RKO (cell line): ENCODE data around the gene ZC3HAV1.
"Not testable (repeated sequence)": the region's sequence is repeated elsewhere in the genome, so short reads cannot be mapped to it uniquely, and the experiment has no call there.

ENCODE experiments used
- DNase-seq: peaks from one replicate; pipeline ENCODE4 v3.0.0-alpha.2; 2016; ENCODE audit warnings: low spot score

Gene ZC3HAV1

DNA sequence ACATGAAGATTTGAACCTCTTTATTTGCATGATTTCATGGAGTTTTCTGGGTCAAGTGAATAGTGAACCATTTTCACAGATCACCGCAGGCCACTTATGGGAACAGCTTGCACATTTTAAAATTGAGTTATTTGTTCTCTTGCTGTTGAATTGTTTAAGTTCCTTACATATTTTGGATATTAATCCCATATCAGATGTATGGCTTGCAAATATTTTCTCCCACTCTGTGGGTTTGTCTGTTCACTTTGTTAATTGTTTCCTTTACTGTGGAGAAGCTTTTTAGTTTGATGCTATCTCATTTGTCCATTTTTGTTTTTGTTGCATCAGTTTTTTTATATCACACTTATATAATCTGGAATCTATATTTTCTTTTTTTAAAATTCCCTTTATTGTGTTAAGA, 59.6 kb downstream of the ZC3HAV1 start:
- no peak for DNase-seq

DNA sequence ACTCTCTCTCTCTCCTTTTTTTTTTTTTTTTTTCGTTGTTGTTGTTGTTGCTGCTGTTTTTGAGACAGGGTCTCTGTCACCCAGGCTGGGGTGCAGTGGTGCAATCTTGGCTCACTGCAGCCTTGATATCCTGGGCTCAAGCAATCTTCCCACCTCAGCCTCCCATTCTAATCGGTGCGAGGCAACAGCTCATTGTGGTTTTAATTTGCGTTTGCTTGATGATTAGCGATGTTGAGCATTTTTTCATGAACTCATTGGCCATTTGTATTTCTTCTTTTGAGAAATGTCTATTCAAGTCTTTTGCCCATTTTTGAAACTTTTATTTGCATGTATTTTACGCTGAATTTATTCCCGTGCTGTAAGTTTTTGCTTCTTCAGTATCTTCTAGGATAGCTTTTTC, 60.4 kb downstream of the ZC3HAV1 start:
- DNase-seq, result no peak

DNA sequence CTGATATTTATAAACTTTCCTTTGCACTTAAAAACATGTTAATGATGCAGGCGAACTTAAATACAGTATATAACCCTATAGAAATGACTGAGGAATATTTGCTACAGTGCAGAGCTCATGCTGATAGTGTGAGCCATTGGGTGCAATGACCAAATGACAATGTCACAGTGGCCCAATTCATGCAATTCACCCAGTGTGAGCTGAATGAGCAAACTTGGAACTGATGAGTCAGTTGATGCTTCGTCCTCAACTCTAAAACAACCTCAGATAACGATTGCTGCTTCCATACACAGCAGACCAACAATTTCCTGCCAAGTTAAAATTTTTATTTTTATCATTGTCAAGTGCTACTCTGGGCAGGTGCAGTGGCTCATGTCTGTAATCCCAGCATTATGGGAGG, 61.5 kb downstream of the ZC3HAV1 start:
- peak; percentile 41 for DNase-seq

DNA sequence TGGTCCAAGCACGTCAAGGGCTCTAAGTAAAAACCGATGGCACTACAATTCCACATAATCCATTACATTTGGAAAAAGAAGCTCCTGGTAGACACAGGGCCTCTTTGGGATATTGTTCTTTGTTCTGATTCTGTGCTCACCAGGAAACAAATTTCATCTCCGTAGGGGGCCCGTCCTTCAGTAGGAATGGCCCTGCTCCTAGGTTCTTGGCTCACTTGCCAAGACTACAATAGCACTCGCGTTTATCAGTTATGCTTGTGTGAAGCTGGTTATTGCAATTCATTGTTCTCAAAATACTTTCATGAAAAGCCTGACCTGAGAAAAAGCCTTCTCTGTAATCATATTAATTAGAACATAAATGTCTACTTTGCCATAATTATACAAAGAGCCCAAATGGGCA, 63.4 kb downstream of the ZC3HAV1 start:
- DNase-seq, result no peak

DNA sequence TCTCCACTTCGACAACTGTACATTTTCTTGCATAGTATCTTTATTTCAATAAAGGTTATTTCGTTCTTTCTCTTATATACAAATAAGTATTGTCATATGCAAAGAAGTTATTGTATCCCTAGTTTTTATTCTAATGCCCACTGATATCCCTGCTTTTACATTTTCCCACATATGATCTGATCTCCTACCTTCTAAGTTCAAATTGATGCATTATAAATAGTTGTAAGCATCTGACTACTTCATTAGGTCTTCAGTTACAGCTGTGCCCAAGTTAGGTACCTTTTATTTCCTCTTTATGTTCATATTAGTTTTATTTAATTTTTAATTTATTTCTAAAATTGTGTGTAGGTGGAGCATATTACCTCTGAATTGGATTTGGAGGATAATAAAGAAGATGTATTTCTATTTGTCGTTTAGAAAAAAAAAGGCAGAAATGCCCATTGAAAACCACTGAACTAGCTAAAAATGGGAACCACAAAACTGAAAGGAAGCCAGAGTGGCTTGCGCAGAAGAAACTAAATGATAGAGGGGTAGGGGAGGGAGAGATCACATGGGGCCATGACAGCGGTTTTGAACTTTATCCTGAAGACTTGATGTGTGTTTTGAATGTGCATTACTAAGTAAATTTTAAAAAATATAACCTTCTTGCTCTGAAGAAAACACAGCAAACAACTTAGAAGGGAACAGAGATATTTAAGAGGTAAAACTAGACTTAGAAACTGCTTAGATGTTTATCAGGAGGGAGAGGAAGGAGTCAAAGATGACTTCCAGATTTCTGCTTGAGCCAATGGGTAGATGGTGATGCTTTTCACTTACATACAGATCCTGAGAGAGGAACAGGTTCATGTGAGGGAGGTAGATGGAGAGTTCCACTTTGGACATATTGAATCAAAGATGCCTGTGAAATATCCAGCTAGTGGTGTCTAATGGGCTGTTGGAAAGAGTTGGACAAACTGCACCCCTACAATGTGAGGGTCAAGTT, 64.4 kb downstream of the ZC3HAV1 start:
- no peak for DNase-seq

DNA sequence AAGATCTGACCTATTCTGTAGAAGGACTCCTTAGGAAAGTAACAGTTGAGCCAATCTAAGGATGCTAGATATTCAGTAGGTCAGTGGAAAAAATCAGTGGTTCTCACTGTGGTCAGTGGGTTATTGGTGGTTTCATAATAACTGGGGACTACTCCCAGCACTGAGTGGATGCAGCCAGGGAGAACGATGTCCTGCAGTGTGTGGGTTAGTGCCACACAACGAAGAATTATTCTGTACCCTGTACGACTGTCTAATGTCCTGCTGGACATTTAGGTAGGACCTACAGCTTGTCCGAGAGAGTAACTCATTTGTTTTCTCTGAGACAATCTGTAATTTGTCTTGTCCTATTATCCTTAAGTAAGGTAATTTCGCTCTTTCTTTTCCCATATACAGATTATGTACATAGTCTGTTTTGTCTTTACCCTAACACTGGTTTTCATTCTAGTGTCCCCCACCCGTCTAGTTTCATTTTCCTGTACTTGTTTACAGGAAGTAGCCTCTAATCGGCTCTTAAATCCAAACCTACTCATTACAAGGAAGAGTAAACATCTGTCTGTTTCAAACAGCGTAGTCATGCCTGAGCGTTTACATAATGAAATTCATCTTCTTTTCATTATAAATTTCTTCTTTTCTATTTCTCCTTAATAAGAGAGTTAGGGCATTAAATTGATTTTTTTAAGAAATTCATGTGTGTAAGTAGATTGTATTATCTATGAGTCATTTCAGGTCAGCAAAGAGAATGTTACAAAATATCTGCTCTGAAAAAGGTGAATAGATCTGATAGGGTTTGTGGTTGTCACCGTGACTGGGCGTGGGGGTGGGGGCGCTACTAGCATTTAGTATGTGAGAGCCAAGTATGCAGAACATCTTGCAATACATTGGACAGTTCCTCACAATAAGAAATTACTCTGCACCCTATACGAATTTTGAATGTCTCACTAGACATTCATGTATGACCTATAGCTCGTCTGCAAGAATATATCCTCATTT, 65.4 kb downstream of the ZC3HAV1 start:
- DNase-seq, result no peak

DNA sequence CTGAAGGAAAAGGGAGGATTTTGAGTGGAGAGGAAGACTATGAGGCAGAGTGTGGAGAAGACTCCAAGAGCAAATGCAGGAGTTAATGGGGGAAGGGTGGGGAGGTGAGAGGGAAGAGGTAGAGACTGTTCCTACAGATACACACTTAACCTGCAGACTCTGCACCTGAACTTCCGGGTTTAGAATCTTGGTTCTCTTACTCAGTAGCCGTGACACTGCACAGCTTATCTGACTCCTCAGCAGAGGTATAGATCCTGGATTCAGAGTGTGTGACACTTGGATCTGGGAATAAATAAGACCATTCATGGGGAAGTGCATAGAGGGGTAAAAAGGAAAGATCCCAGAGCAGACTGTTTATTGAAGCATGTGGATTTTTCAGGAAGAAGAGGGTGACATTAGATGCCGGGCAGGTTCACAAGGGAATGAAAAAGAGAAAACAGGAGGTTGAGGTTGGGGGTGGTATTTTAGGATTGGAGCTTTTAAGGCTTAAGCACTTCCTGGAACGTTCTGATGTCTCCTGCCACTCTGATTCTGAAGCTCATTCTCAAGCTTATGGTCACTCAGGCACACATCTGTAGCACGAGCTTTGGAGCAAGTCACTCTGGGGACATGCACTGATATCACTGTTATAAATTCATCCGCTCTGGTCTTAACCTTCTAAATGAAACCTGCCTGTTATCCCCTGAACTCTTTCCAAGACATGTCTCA, 68.0 kb downstream of the ZC3HAV1 start:
- no peak for DNase-seq

DNA sequence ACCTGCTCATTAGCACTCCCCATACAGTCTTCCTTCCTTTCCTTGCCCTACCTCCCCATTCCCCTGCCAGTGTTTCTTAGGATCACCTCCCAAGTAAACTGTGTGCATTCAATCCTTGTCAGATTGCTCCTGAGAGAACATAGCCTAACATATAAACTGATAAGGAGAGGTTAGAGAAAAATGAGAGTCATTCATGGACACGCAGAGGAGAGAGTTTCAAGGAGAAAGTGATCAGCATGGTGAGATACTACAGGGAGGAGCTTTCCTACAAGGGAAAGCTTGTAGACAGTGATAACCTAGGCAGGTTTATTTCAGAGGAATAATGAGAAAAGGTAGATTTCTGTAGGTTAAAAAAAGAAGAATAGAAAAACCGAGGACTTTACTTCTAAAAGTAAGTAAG, 70.8 kb downstream of the ZC3HAV1 start:
- no peak for DNase-seq

DNA sequence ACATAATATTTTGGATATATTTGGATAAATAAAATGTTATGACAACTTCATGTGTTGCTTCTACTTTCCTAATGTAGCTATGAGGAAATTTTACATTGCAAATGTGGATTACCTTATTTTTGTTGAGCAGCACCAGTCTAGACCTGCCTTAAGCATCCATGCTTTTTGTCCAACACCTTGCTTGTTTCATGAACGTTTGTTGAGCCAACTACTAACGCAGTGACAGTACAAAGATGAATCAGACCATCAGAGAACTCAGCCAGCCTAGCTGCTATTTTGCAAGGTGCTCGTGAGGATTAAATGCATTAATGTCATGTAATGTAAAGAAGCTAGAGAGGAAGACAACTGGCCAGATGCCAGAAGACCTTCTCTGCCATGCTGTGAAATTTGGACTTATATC, 72.6 kb downstream of the ZC3HAV1 start:
- peak; percentile 60 for DNase-seq

DNA sequence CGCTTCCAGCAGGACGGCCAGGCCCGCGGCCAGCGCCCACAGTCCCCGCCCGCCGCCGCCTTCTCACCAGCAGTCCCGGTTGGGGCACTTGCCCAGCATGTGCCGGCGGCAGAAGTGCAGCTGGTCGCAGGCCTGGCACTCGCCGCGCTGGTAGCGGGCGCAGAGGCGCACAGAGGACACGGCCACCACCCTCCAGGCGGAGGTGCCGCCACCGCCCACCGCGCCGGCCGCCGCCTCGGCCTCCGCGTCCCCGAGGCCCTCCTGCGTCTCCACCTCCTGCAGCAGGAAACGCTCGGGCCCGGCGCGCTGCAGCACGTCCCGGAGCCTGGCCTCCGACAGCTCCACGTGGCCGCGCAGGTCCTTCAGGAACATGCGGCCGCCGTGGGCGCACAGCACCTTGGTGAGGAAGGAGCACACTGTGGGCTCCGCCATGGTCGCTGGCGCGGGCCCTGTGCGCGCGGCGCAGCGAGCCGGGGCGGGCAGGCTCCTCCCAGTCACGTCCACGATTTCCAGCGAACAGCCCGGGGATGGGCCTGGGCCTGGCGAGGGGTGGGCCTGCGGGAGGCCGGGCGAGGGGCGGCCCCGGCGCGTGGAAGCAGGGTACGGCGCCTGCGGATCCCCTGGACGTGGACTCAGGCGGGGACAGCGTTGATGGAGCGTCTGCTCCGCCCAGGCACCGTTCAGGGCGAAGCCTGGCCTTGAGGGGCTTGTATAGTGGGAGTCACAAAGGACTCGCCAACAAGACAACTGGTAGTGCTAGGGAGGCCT, 73.8 kb downstream of the ZC3HAV1 start, which contains the start of gene ZC3HAV1L:
Gene ZC3HAV1L (minus strand): TSS at position 457 of the 768 bp plus-strand sequence. CDS start 25 bp downstream, at position 432.
- DNase-seq, result peak; percentile 66

DNA sequence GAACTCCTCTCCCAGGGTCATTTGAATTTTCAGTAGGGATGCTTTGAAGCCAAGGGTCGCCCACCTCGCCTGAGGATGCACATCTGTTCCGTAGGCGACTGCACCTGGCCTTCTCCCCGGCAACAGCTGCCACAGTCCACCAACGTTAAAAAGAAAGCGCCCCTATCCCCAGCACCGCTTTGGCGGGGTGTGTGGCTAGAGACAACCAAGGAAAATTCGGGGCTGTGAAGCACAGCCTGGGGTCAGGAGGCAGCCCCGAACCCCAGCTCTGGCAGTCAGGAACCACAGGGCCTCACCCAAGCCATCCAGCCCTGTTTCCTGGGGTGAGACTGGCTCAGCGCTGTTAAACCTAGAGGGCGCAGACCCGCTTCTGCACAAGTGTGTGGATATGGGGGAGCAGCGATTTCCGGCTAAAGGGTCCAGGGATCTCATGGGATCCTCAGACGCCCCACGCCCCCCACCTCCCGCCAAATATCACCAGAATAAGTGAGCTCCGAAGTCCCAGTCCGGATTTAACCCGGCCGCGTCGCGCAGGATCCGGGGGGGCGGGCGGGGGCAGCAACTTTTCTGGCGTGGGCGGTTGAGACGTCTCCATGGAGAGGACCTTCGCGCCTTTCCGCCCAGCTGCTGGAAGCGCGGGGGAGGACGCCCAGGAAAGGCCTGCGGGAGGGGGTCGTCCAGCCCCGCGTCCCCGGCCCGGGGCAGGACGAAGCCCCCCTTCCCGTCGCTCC, 74.5 kb downstream of the ZC3HAV1 start:
- DNase-seq, result peak; percentile 85

DNA sequence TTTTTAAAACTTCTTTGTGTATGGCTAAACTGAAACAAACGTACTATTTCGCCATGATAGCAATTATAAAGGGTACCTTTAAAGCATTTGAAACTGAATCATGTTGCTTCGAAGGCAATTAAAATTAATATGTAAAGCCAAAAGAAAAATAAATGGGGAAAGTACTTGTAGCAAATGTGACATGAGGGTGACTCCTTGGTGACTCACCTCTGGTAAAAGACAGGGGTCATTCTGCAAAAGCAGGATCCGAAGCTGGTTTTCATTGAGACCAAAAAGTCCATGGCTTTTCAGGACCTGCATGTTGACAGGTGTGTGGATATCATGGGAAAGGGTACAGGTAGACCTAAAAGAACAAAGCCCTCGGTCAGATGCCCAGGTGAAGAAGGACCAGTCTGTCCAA, 75.2 kb downstream of the ZC3HAV1 start:
- DNase-seq, result peak; percentile 87

DNA sequence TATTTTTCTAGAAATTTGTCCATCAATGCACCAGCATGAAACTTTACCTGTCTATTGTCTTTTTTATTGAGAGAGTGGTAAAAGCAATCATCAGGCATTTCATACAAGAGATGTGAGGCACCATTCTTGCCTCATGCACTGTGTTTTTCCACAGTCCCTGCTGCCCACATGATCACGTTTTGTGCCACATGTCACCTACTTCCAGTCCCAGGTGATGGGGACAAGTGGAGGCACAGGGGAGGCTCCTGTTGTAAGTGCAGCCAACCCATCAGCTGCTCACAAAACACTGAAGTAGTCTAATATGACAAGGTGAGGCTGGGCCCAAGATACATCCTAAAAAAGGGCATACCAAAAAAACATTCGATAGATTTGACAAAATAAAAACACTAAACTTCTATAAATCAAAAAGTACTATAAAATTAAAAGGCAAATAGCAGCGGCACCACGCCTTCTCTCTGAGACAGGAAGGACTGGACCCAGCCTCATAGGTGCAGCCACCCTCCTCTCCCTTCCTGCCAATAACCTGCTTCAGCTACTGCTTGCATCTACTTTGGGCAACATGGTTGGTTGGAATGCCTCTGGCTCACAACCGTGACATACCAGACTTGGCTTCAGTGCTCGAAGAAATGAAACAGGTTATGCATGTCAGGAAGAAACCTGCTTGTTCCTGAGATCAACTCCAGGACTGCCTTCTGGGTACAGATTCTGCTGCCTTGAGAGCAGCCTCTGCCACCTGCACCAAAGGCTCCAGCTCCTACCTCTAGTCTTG, 76.0 kb downstream of the ZC3HAV1 start:
- no peak for DNase-seq

DNA sequence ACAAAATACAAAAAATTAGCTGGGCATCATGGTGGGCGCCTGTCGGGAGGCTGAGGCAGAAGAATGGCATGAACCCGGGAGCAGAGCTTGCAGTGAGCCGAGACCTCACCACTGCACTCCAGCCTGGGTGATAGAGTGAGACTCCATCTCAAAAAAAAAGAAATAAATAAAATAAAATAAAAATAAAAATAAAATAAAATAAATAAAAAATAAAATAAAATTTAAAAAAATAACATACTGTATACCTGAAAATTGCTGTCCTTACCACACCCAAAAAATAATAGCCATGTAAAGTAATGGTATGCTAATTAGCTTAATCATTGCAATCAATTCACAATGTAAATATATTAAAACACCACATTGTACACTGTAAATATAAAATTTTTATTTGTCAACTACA, 77.0 kb downstream of the ZC3HAV1 start:
- no peak for DNase-seq

DNA sequence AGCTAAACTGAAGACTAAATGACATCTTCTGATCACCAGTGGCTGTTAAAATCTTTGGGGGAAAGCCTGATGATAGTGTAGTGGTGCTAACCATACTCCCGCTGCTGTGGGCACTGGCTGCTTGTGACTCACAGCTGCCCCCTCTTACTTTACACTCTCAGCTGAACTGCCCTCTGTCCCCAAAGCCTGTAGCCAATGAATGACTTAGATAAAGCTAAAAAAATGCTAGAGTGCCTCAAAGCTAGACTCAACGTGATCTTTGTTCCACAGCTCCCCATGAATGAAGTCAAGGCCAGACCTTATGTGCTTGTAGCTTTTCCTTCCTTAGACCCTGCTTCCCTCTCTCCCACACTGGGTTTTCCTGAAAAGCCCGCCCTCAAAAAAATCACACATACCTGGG, 80.2 kb downstream of the ZC3HAV1 start:
- DNase-seq, result no peak

DNA sequence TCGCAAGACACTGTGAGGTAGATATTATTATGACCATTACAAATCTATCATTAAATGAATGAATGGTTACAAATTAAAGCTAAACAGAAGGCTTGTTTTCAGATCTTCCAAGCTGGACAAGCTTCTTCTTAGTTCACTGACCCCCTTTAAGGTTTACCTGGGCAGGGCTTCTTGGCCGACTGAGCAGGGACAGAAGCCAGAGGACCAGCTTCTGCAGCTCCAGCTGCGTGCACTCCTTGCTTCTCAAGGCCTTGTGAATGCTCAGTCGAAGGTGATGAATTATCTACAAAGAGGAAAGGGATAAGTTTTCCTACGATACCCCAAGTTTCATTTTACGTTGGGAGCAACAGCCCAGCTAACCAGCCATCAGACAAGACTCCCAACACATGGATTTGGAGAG, 83.0 kb downstream of the ZC3HAV1 start:
- DNase-seq, result no peak

DNA sequence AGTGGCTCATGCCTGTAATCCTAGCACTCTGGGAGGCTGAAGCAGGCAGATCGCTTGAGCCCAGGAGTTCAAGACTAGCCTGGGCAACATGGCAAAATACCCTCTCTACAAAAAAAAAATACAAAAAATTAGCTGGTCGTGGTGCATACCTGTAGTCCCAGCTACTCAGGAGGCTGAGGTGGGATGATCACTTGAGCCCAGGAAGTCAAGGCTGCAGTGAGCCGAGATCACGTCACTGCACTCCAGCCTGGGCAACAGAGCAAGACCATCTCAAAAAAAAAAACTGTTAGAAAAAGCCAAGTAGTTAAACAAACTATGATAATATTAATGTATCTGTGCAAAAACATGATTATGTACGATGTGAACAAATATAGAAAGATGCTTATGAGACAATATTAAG, 83.7 kb downstream of the ZC3HAV1 start:
- DNase-seq, result not testable (repeated sequence)

DNA sequence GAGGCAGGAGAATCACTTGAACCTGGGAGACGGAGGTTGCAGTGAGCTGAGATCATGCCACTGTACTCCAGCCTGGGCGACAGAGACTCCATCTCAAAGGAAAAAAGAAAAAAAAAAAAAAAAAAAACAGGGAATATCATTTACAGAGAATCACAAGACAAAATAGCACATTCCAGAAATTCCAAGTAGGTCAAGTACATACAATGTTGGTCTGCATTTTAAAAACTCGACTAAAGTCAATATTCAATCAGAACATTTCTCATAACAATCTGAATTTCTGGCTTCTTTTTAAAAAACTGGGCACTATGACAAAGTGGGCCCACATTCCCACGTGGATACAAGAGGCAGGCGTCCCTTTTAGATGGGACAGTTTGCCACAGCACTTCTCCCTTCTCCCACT, 86.4 kb downstream of the ZC3HAV1 start:
- DNase-seq, result no peak

DNA sequence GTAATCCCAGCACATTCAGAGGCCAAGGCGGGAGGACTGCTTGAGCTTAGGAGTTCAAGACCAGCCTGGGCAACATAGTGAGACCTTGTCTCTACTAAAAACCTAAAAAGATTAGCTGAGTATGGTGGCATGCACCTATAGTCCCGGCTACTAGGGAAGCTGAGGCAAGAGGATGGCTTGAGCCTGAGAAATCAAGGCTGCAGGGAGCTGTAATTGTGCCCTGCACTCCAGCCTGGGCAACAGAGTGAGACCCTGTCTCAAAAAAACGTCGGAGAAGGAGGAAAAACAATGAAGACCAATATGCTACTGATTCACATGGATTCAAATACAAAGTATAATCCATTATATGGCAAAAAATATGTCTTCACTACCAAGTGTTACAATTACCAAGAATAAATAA, 87.2 kb downstream of the ZC3HAV1 start:
- DNase-seq, result no peak

DNA sequence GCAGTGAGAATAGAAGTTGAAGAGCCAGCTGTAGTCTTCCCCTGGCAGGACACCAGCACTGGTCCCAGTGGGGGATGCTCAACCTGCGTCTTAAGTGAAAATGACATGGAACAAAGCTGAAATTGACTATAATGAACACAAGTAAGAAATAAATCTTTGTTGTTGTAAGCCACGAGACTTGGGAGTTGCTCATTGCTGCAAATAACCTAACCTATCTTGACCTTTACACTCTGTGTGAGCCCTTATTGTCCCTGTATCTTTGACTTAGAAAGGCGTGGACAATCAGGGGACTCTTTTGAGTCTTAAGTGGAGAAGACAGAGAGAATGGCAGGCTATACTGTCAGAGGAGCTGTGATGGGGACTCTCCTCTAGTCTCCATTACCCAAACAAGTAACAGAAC, 90.6 kb downstream of the ZC3HAV1 start:
- no peak for DNase-seq
